NCI-H128 (cell line): ENCODE results near the gene TMEM163.
"Not testable (repeated sequence)": the region's sequence is repeated elsewhere in the genome, so short reads cannot be mapped to it uniquely, and the experiment has no call there.

Source experiments
- DNase-seq: peaks from one replicate; lab custom pipeline; 2025; ENCODE audit not compliant: unreplicated experiment; lab: John Stamatoyannopoulos, UW

The TMEM163 gene

DNA sequence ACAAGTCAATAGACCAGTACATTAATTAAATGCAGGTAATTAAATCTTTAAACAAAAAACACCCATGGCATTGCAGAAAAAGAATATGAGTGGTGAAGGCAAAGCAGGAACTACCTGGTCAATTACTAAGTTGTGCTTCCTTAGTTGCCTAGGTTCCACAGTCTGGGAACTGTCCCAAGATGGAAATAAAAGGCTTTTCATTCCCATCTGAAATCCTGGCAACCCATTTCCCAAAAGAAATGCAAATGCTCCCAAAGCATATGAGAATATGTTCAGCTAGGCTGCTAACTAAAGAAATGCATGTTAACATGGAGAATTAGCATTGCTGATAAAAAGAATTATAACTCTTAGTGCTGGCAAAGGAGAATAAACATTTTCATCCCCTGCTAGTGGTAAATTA lies 177.8 kb downstream of the TMEM163 start:
- DNase-seq, result no peak

DNA sequence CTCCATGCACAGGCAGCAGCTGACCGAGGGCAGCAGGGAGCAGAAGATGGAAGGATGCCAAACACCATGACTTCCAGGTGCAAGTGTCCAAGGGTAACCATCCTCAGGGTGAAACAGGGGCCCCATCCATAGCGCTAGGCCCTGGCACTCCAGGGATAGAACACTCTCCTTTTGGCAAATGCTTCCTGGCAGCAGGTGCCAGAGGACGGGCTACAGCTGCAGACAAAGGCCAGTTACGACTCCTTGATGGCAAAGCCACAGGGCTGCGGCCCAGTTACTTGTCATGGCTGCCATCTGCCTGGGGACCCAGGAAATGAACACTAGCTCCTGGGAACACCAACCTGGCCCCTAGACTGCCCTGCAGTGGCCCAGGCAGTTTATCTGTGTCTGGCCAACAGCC lies 178.8 kb downstream of the TMEM163 start:
- no peak for DNase-seq

DNA sequence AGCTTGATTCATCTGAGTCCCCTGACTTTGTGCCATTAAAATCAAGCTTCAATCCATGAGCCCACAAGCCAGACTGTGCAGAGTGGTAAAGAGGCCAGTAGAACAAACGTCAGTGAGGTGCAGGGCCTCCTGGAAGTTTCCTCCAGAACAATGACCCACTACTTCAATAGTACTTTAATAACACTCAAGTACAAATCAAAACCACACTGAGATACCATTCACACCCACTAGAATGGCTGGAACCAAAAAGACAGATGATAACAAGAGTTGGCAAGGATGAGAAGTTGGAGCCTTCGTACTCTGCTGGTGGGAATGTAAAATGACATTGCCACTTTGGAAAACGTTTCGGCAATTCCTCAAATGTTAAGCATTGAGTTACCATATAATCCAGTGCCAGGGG lies 181.1 kb downstream of the TMEM163 start:
- no peak for DNase-seq

DNA sequence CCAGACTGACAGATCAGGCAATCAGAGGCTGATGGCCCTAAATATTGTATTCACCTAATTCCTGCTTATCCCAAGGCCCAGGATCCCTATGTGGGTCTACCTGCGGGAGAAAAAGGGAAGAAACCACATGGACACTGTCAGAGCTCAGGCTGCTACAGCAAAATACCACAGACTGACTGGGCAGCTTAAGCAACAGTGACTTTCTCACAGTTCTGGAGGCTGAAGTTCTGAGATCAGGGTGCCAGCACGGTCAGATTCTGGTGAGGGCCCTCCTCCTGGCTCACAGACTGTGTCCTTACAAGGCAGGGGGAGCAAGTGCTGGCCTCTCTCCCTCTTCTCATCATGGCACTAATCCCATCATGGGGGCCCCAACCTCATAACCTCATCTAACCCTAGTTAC lies 181.7 kb downstream of the TMEM163 start:
- DNase-seq, result no peak

DNA sequence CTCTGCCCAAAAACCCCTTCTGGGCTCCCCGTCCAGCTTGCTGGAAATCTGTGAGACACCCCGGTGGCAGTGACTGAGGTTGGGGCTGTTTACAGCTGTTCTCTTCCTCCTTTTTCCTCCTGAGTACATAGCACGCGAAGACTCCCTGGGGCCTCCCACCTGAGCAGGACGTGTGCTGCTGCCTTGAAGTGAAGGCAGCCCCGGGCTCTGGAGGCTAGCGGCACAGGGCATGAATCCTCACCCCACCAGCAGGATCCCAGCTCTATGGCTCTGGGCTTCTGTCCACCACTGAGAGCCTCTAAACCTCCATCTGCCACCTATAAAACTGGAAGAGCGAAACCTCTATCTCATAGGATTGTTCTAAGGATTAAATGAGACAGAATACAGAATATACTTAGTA lies 182.5 kb downstream of the TMEM163 start:
- DNase-seq, result no peak

DNA sequence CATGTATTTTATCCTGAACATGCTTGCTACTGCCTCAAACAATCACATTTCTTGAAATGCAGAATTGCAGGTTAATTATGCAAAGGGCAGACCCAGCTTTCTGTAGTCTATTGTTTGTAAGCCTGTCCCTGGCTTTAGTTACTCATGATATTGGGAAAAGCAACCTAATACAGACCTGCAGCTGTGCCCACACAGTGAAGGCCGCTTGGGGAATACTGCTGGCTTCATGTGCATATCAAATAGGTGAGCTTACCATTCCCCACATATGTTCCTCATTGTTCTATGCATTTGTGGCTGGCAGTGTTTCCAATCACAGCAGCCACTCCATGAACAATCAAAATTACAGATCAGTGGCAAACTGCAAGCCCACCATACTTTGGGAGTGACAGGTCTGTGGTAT lies 186.3 kb downstream of the TMEM163 start:
- no peak for DNase-seq

DNA sequence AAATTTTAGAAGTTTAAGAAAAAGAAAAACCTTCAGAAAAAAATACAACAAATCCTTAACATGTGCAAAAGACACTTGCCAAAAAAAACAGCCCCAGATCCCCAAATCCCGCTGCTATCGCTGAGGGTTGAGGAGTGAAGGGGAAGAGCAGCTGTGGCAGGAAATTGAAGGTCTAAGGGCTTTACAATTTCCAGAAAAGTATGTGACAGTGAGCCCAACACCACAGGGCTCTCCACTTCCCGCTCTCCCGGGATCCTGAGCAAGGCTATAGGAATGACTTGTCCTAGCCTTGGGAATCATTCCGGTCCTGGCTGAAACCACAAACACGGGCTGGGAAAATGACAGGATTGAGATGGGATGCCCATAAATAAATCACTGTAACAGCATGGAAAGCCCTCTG lies 191.4 kb downstream of the TMEM163 start:
- no peak for DNase-seq

DNA sequence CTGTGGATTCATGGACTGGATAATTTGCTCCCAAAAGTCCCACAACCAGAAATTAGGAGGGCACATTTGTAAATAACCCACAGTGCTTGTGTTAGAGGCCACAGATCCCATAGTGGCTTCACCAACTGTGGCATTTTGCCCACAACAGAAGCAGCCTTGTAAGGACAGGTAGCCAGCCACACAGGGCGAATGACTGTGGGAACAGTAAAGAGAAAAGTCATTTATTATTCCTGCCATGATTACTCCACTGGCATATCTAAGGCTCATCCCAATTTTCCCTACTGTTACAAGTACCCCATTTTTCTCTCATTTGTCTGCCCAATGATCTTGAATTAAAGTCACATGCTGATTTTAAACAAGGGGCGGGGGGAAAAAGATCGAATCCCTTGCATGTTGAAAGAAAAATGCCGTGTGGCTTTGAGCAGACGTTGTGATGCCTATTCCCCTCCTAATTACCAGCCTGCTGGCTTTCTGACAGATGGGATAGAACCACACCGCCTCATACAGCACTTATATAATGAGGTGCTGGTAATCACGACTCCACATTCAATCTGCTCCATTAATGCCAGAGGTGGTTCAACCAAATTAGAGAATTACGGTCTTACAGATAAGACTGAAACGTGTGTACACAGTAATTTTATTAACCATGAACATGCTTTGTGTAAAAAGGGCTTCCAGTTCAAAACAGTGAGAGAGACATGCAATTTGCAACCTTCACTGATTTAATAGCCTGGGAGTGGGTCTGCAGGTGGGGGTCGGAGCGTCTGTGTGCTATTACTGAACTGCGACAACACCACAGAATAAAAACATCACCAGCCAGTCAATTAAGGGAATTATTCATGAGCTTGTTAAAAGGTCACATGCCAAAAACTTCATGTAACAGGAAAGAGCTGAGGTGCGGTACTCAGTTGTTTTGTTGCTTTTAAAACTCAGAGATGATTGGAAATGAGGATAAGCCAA lies 196.0 kb downstream of the TMEM163 start:
- no peak for DNase-seq

DNA sequence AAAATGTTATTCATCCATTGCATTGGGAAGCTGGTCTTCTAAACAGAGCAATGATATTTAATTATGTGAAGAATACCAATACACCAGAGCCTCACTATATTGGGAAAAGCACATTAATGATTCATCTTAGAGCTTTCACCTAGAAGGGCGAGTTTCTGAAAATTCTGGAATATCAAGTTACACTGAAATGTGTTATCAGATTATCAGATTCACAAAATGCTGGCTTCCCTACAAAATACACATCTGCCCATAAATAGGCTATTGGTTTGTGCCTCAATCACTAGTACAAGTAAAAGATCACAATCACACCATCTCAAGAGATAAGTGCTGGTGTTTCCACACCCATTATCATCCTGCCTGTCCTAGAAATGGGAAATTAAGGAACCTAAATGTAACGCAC lies 200.7 kb downstream of the TMEM163 start:
- no peak for DNase-seq

DNA sequence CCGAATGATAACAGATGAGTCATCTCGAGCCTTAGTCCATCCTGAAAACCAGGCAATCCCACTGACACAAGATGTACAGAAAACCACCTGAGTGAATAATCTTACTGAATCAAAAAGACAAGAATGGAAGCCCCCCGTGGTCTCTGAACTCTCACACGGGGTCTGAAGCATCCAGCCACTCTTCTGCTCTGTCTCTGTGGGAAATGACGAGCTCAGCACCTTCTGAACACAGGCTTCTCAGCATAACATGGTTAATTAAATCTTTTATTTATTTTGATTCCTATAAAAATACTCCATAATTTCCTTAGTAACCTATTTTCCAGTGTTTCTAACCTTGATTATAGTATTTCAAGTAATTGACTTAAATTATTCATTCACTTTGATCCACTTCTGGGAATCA lies 203.7 kb downstream of the TMEM163 start:
- no peak for DNase-seq

DNA sequence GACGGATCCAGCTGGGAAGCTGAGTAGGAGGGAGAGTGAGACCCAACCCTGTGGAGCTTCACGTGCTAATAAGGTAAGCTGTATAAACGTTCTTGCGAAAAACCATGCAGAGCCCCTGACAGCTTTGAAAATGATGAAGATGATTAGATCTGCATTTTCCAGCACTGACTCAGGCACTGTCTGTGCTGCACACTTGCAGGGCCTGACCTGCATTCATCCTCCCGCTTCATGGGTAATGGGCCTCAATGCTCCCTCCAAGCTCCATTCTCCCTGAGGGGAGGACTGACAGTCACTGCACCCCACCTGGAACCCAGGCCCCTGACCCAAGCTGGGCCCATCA lies 205.4 kb downstream of the TMEM163 start:
- no peak for DNase-seq

DNA sequence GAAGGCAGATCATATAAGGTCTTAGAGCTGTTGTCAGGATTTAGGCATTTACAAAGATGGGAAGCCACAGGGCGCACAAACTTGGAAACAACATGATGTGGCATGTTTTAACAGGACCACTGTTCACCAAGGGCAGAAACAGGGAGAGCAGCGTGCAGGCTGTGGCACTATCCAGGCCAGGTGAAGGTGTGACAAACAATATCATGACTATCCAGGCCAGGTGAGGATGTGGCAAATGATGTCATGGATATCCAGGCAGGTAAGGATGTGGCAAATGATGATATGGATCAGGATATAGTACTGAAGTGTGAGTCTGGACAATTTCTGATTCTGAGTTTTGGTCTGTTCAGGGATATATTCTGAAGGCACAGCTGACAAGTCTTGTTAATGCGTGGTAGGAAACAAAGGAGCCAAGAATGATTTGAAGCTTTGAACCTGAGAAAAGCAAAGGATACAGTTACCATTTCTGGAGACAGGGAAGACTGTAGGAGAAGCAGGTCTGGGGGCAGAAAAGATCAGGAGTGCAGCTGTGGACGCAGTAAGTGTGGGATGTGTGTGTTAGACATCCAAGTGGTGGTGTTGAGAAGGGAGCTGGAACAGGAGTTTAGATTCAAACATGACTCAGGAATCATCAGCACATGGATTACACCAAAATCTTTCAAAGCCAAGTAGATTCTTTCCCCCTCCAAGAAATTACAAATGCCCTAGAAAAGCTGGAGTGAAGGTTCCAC lies 205.9 kb downstream of the TMEM163 start:
- no peak for DNase-seq

DNA sequence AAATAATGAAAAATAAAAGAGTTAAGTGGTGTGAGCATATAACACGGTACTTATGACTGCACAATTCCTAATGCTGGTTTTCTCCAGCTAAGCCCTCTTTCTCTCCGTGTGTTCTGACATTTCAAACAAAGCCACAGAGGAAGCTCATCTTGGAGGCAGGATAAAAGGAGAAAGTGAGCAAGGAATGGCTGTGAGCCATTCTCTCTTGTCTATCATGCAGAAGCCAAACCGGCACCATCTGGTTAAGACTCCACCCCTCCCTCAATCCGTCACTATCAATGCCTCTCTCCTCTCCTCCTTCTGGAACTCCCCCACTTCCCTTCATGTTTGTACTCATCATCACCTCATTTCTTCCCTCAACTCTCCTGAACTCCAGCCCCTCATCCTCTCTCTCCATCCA lies 210.4 kb downstream of the TMEM163 start:
- DNase-seq, result peak; percentile 27

DNA sequence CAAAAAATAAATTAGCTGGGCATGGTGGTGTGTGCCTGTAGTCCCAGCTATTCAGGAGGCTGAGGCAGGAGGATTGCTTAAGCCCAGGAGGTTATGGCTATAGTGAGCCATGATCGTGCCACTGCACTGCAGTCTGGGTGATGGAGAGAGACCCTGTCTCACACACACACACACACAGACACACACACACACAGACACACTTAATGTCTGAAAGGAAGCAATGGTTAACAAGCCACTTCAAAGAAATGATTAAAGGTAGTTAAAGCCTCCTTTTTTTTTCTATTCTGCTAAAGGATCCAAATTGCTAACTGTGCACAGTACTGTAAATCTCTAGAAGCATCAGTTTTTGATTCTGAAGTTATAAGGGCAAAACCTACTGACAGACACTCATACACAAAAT lies 211.1 kb downstream of the TMEM163 start:
- DNase-seq, result no peak

DNA sequence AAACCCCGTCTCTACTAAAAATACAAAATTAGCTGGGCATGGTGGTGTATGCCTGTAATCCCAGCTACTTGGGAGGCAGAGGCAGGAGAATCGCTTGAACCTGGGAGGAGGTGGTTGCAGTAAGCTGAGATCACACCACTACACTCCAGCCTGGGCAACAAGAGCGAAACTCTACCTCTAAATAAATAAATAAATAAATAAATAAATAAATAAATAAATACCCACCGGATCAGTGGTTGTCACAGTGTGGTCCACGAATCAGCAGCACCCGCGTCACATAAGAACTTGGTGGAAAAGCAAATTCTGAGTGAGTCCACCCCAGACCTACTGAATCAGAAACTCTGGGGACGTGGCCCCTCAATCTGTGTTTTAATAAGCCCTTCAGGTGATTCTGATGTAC lies 211.6 kb downstream of the TMEM163 start:
- DNase-seq, result not testable (repeated sequence)

DNA sequence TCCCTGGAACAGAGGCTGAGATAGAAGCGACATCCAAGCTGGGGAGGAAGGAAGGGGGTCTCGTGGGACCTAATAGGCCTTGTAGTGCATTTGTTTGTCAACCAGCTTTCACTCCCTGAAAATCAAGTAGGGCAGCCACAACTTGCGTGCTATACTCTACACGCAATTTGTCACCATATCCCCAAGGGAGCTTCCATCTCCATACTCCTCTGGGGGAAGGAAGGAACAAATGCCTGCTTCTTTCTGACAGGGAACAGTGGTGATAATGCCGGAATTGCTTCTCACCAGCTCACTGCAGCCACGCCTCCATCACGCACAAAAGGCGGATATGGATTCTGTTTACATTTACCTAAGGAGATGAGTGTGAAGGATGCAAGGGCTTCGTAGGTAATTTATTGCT lies 213.4 kb downstream of the TMEM163 start:
- DNase-seq, result no peak

DNA sequence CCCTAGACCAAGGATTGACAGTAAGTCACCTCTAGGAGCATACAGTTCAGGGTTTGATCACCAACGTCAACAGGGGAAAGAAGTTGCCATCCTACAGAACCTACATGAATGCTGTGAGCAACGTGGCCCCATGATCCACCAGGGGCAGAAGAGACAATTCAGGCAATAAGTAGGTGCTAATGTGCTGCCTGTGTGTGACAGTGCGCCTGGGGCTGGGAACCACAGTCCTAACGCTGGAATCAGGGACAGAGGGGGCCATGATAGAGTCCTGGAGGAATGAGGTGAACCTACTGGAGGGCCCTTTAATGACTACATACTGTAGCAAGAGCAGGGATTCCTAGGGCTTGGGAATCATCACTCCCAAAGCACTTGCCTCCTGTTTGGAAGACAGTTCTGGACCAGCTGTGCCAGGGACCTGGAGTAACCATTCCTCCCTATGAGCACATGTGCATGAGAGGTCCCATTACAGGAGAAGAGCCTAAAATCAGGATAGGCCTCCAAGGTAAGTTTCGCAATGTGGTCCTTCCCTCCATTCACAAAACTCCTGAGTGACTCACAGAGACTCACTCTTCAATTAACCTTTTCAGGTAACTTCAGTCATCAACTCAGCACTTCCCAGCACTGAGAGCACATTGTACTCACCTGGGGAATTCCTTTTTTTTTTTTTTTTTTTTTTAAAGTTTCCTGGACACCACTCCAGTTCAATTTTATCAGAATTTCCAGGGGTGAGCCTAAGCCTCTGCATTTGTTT lies 214.0 kb downstream of the TMEM163 start:
- DNase-seq, result no peak

DNA sequence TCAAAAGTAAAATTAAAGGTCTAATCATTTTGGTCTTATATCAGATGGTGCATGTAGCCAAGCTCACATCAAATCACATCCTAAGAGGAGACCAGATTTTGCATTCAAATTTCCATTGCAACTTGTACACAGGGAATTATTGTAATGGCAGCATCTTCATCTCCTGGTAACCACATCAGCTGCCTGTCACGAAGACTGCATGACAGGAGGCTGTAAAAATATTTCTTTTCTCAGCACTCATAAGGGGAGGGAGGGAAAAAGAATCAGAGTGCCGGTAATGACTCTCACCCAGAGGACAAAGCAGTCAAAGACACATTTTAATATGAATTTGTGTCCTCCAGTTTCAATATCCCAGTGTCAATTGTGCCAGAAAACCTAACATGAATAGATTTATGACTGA lies 216.7 kb downstream of the TMEM163 start:
- DNase-seq, result no peak

DNA sequence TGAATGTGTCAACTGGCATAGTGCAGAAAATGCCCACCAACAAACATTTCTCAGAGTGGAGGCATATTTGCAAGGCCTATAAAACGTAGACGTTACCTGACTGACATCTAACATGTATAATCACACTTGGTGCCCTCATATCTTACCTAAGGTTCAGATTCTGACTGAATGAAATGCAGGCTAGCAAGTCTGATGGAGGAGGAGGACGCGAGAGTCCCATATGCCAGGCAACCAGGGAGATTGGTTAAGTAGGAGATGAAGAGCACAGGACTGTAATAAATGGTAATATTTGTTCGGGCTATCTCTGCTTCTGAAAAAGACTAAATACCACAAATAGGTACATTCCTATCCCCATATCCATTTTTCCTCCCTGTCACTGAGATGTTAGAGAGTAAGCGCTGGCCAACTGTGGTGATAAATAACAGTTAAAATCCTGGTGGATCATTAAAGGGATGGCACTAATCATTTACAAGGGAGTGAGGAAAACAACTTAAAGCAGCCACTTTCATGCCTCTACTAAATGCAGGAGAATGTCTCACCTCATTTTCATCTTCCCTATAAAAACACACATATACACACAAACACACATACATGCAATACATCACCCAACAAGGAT lies 217.2 kb downstream of the TMEM163 start:
- no peak for DNase-seq

DNA sequence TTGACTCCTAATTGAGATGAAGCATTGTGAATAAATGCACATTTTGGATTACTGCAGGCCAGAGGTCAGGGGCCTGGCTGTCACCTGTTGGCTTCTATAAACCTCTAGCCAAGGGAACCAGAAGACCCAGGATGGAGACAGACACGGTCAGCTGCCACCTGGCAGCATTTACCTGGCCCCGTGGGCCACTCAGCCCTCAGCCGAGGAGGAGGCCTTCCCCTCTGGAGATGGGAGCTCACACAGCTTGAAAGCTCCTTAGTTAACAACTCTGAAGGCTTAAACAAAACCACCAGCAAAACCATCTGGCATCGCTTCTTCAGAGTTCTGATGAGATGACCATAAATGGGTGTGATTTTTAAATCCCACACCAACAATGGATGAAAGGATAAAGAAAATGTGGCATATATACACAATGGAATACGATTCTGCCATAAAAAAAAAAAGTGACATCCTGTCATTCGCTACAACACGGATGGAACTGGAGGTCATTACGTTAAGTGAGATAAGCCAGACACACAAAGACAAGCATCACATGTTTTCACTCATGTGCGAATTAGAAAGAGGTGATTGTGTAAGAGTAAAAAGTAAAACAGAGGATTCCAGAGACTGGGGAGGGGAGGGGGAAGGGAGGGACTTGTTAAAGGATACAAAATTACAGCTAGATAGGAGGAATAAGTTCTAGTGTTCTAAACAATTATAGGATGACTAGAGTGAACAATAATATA lies 218.4 kb downstream of the TMEM163 start:
- DNase-seq, result no peak
